LNCAP (cell line): ENCODE measurements around the gene SUMF1.

Experiments used
- TF ChIP-seq, protein P1 (sequence below): fragments of 450-650 bp; IDR thresholded peaks from 2 replicates; pipeline ENCODE4 v1.5.1; 2017; ENCODE audit warnings: mild to moderate bottlenecking

SUMF1 gene

DNA sequence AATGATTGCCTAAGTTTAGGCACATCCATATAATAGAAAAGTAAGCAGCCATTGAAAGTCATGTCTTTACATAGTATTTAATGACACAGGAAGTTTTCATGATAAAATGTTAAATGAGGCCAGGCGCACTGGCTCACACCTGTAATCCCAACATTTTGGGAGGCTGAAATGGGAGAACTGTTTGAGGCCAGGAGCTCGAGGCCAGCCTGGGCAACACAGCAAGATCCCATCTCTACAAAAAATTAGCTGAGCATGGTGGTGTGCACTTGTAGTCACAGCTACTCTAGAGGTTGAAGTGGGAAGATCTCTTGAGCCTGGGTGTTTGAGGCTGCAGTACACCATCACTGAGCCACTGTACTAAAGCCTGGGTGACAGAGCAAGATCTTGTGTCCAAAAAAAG is 104.5 kb downstream of the SUMF1 start:
- TF ChIP-seq, protein P1, sequence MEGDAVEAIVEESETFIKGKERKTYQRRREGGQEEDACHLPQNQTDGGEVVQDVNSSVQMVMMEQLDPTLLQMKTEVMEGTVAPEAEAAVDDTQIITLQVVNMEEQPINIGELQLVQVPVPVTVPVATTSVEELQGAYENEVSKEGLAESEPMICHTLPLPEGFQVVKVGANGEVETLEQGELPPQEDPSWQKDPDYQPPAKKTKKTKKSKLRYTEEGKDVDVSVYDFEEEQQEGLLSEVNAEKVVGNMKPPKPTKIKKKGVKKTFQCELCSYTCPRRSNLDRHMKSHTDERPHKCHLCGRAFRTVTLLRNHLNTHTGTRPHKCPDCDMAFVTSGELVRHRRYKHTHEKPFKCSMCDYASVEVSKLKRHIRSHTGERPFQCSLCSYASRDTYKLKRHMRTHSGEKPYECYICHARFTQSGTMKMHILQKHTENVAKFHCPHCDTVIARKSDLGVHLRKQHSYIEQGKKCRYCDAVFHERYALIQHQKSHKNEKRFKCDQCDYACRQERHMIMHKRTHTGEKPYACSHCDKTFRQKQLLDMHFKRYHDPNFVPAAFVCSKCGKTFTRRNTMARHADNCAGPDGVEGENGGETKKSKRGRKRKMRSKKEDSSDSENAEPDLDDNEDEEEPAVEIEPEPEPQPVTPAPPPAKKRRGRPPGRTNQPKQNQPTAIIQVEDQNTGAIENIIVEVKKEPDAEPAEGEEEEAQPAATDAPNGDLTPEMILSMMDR: no peak

DNA sequence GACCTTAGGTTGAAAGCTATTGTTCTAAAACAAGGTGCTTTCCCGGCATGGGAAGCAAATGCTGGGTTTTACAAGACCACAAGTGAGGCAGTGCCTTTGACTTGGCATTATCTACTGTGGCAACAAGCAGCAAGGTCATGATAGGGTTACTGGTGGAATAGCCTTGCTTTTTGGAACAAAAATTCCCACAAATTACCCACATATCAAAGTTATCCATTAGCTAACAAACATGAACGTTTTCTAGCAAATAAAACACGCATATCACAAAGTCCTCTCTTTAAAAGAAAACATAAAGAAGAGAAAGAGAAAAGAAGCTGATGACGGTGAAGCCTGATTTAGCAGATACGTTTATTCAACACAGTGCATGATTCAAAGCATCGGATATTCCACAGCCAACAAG is 106.3 kb downstream of the SUMF1 start:
- TF ChIP-seq, protein P1: no peak

DNA sequence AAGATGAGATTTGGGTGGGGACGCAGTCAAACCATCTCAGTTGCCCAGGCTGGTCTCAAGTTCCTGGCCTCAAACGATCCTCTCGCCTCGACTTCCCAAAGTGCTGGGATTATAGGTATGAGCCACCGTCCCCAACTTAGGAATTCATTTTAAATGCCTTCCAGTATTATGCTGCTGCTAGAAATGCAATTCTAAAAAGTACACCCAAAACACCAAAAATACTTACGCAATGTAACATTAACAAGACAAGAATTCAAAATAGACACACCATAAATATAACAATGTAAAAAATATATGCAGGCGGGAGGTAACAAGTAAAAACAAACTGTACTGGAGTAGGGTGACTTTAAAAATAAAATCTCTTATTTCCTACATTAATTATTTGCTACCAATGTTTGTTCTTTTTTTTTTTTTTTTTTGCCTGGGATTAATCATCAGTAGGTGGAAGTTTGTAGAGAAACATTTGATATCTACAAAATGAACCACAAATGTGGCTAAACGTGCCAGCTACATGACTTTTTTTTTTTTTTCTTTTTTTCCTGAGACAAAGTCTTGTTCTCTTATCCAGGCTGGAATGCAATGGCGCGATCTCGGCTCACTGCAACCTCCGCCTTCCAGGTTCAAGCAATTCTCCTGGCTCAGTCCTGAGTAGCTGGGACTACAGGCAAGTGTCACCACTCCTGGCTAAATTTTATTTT is 107.1 kb downstream of the SUMF1 start:
- TF ChIP-seq, protein P1: no peak

DNA sequence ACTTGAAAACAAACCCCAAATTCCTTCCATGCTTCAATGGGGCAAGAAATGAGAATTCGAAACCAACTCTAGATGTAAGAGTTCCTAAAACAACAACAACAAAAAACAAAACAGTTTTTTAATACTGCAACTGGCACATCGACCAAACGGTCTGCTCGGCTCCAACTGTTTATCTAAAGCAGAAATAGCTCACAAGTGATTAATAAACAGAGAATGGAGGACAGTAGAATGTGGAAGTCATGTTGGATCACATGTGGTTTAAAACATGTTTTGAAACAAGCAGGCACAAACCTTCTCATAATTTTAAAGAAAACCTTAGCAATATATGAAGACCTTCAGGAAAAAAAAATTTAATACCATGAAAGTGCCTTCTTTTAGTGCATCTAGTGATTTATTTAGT is 108.8 kb downstream of the SUMF1 start:
- TF ChIP-seq, protein P1: no peak

DNA sequence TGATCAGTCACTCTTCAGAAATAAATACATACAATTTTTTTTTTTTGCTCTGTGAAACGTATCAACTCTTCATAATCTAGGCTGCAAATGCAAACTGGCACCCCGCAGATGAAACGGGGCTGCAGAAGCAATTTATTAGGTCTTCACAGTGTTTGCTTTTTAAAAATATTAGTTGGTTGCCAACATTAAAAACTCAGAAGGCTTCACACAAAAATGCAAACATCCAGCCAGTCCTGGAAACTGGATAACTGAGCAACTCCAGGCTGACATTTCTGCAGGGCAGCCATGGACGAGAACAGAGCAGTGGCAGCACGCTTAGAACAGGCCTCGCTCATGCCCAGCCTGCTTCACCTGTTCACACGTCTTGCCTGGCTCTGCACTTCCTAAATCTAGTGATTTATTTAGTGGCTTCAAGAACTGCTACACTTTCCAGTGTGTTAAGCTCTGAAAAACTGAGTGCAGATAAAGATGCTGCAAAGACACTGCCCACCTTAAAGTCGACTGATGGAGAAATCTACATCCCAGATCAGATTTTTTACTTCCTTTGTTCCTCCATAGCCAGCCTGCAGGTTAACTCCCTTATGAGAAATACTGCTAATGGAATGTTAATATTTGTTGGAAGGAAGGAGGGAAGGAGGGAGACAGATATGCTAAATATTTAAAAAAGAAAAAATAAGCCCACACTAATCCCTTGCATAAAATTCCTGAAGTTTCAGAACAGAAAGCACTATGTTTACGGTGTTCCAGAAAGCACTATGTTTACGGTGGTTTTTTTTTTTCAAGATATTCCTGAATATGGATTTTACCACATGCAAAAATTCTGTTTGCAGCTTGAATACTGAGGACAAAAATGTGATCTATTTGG is 110.3 kb downstream of the SUMF1 start:
- TF ChIP-seq, protein P1: no peak

DNA sequence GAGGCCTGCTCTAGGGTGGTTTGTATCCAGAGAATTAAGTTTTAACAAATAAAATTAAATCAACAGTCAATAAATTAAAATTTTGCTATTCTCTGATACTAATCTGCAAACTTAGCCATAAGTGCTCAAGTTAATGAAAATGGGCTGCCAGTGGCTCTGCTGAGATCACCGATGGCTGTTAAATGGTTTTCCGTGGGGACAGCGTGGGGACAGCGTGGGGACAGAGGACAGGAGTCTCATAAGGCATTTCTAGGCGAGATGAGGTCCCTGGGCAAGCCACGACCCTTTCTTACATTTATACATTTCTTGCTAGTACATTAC is 110.9 kb downstream of the SUMF1 start:
- TF ChIP-seq, protein P1: no peak

DNA sequence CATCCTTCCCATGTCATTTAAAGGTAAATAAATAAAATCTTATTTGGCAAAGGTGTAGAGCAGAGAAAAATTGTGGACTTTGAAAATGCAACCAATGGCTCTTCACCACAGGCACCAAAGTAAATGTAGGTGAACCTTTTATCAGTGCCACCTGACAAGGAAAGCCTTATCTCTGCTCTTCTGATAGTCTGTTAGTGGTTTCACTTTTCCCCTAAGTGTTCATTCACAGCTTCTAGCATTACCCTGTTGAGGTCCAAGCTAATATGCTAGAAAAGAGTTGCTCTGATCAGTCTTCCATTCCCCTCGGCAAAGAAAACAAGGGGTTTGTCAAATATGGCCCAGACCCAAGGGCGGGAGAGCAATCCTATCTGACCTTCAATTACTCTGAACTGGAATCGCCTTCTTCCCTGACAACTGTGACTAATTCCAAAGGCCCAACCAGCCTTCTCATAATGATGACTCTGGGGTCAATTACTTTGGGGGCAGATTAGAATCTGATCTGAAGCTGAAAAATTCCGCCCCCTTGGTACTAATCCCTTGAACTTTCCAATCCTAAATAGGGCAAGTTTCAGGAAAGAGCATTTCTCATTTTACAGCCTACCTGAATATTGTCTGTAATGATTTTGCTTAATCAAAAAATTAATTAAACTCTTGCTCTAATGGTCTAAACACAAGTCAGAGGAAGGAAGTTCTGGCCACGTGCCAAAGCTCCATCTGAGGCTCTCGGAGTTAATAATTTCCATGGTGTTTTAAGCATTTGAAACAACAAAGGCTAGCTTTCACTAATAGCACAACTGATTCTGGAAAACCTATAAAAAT is 111.5 kb downstream of the SUMF1 start:
- TF ChIP-seq, protein P1: no peak
